Measurements from ENCODE around the gene MEGF11.

Gene MEGF11

DNA sequence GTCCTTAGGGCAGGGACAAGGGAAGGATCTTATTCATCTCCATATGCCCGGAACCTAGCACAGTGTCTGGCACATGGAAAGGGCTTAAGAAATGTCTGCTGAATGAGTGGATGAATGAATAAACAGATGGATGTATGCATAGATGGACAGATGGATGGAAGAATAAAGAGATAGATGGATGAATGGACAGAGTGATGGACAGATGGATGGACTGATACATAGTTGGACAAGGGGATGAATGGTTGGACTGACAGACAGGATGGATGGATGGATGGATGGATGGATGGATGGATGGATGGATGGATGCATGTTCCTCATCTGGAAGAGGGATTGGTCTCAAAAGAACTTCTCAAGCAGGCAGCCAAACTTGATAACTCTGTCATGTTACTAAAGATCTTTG lies 177.6 kb downstream of the MEGF11 start:
- Histone ChIP-seq H3K79me2 (ENCODE audit: insufficient read depth, low read length) (no peaks in the 10 kb centered on the region), H3K9me3 (ENCODE audit: low read length) (no peaks in the 10 kb centered on the region), H3K9me2 (ENCODE audit: low read depth, low read length) (no peaks in the 10 kb centered on the region), H3K4me3 (ENCODE audit: low read depth, low read length, poor library complexity, severe bottlenecking) (no peak overlapping the region), H3K4me2 (ENCODE audit: low read length) (no peak overlapping the region), H3K9ac (ENCODE audit: low read length) (no peak overlapping the region), H3K4me1 (ENCODE audit: insufficient read depth, low read length, severe bottlenecking) (peaks cover 15% of the 10 kb centered on the region), H2AFZ (ENCODE audit: low read length) (no peak overlapping the region), H4K20me1 (ENCODE audit: insufficient read depth, low read length) (no peaks in the 10 kb centered on the region), H3K27ac (ENCODE audit: low read depth, low read length, poor library complexity, severe bottlenecking) (no peak overlapping the region), H3K36me3 (ENCODE audit: insufficient read depth, low read length) (0 out of 2 replicates have a peak, but pooled peaks cover 3% of the 10 kb centered on the region), H3F3A (ENCODE audit: insufficient read depth, low read length) (no peaks in the 10 kb centered on the region), H3K27me3 (ENCODE audit: insufficient read depth, low read length) (no peaks in the 10 kb centered on the region)
- TF ChIP-seq, protein P1, sequence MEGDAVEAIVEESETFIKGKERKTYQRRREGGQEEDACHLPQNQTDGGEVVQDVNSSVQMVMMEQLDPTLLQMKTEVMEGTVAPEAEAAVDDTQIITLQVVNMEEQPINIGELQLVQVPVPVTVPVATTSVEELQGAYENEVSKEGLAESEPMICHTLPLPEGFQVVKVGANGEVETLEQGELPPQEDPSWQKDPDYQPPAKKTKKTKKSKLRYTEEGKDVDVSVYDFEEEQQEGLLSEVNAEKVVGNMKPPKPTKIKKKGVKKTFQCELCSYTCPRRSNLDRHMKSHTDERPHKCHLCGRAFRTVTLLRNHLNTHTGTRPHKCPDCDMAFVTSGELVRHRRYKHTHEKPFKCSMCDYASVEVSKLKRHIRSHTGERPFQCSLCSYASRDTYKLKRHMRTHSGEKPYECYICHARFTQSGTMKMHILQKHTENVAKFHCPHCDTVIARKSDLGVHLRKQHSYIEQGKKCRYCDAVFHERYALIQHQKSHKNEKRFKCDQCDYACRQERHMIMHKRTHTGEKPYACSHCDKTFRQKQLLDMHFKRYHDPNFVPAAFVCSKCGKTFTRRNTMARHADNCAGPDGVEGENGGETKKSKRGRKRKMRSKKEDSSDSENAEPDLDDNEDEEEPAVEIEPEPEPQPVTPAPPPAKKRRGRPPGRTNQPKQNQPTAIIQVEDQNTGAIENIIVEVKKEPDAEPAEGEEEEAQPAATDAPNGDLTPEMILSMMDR (IDR thresholded peaks at IDR 0.05; ENCODE audit: low read length) = no peak
- no peak for TF ChIP-seq EZH2 (IDR thresholded peaks at IDR 0.05; ENCODE audit: borderline replicate concordance, low read length)

DNA sequence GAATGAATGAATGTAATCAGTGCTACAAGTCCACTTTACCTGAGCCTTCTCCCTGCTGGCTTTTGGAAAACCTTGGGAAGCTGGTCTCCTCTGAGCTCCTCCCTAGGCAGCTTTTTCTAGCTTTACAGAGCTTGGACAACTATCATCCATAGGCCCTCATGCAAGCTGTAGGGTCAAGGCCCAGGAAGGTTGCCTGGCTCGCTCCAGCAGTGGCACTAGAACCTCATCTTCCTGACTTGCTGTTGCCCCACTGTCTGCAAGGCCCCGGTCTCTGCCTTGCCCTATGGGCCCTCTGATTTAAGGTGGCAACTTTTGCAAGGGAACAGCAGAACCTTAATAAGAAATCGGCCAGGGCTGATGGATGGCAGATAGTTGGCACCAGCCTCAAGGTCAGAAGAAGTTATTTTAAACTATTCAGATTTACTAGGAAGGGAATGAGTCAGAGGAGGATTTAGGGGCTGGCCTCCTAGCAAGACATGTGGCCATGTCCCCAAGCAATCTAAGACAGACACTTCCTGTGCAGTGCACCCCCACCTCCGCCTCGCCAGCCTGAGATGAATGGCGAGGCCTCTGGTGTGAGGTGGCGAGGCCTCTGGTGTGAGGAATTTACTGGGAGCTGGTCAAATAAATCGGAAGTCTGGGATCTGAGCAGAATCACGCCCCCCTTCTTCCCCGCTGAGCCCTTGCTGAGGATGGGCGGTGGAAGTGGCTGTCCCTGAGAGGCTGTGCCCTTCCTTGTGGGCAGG lies 180.8 kb downstream of the MEGF11 start:
- Histone ChIP-seq H3F3A (ENCODE audit: insufficient read depth, low read length) (no peaks in the 10 kb centered on the region), H2AFZ (ENCODE audit: low read length) (no peak overlapping the region), H3K27me3 (ENCODE audit: insufficient read depth, low read length) (no peaks in the 10 kb centered on the region), H3K4me3 (ENCODE audit: low read depth, low read length, poor library complexity, severe bottlenecking) (no peak overlapping the region), H3K9ac (ENCODE audit: low read length) (no peak overlapping the region), H3K4me2 (ENCODE audit: low read length) (no peak overlapping the region), H3K27ac (ENCODE audit: low read depth, low read length, poor library complexity, severe bottlenecking) (no peak overlapping the region), H3K4me1 (ENCODE audit: insufficient read depth, low read length, severe bottlenecking) (no peaks in the 10 kb centered on the region), H3K9me3 (ENCODE audit: low read length) (no peaks in the 10 kb centered on the region), H3K36me3 (ENCODE audit: insufficient read depth, low read length) (0 out of 2 replicates have a peak, but pooled peaks cover 3% of the 10 kb centered on the region), H3K79me2 (ENCODE audit: insufficient read depth, low read length) (no peaks in the 10 kb centered on the region), H3K9me2 (ENCODE audit: low read depth, low read length) (no peaks in the 10 kb centered on the region), H4K20me1 (ENCODE audit: insufficient read depth, low read length) (no peaks in the 10 kb centered on the region)
- TF ChIP-seq EZH2 (IDR thresholded peaks at IDR 0.05; ENCODE audit: borderline replicate concordance, low read length) = no peak

GRCh38 chr15:66071921-66072295 lies 181.6 kb downstream of the MEGF11 start:
- no peak overlapping the region for H3K4me3 ChIP-seq (ENCODE audit: low read depth, low read length, poor library complexity, severe bottlenecking)
- H3K4me1 ChIP-seq (ENCODE audit: insufficient read depth, low read length, severe bottlenecking) = no peaks in the 10 kb centered on the region
- H3K27me3 ChIP-seq (ENCODE audit: insufficient read depth, low read length) = no peaks in the 10 kb centered on the region
- no peaks in the 10 kb centered on the region for H3F3A ChIP-seq (ENCODE audit: insufficient read depth, low read length)
- H3K4me2 ChIP-seq (ENCODE audit: low read length) = no peak overlapping the region
- no peaks in the 10 kb centered on the region for H3K9me3 ChIP-seq (ENCODE audit: low read length)
- H3K79me2 ChIP-seq (ENCODE audit: insufficient read depth, low read length) = no peaks in the 10 kb centered on the region
- H3K27ac ChIP-seq (ENCODE audit: low read depth, low read length, poor library complexity, severe bottlenecking) = no peak overlapping the region
- no peak overlapping the region for H2AFZ ChIP-seq (ENCODE audit: low read length)
- H3K9ac ChIP-seq (ENCODE audit: low read length) = no peak overlapping the region
- no peak for TF ChIP-seq EZH2 (IDR thresholded peaks at IDR 0.05; ENCODE audit: borderline replicate concordance, low read length)
- TF ChIP-seq, protein P1 (IDR thresholded peaks at IDR 0.05; ENCODE audit: low read length) = no peak
- H3K36me3 ChIP-seq (ENCODE audit: insufficient read depth, low read length) = no peaks in the 10 kb centered on the region
- no peaks in the 10 kb centered on the region for H4K20me1 ChIP-seq (ENCODE audit: insufficient read depth, low read length)
- H3K9me2 ChIP-seq (ENCODE audit: low read depth, low read length) = no peaks in the 10 kb centered on the region
